ENCODE results near the gene TYMS. TPM values are rescaled to one million over a fixed set of nuclear protein-coding genes. Genes with fewer than 3 reads are reported as not detected.
A peak's percentile ranks its signal among the peaks of the same experiment; 100 is the strongest.

Gene TYMS
- total and polyA plus RNA-seq, 2 donors (not counting 1 experiment from before 2014, with no cell fraction given) = 0.34 to 1.1 TPM

DNA sequence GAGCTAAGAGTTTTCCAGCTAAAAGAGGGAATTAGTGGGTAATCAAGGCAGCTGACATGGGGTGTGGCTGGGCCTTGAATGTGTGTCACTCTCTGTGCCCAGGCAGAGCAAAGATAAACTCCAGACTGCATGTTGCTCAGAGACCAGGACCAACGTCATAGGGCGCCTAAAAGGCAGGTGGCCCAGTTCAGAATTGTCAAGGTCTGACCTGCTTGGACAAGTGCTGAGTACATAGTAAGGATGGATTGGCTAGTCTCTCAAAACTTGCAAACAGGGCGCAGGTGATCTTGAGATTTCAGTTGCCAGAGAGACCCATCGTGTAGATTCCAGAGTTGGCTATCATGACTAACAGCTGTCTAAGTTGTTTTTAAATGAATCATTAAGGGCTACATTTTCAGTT is 41.7 kb upstream of the TYMS start:
- H3K9ac ChIP-seq (ENCODE audit: low read length) = no peak overlapping the region
- no peaks in the 10 kb centered on the region for H3K4me1 ChIP-seq (ENCODE audit: control insufficient read depth in 2 of 2, insufficient read depth in 2 of 2, low read length in 2 of 2)
- Mint-ChIP-seq H3K4me1 (peaks cover 3% of the 10 kb centered on the region), H3K4me3 (no peak overlapping the region), H3K9me3 (ENCODE audit: insufficient read depth) (no peaks in the 10 kb centered on the region), H3K27me3 (peaks cover 7% of the 10 kb centered on the region), H3K27ac (no peak overlapping the region)
- no peaks in the 10 kb centered on the region for H3K79me2 ChIP-seq (ENCODE audit: control insufficient read depth, insufficient read depth, low read length)
- ATAC-seq (ENCODE audit: low read depth) = no peak
- TF ChIP-seq EZH2 (IDR thresholded peaks at IDR 0.05; ENCODE audit: borderline replicate concordance, insufficient read depth, low read depth, low read length, poor library complexity, severe bottlenecking) = no peak
- TF ChIP-seq, protein P1, sequence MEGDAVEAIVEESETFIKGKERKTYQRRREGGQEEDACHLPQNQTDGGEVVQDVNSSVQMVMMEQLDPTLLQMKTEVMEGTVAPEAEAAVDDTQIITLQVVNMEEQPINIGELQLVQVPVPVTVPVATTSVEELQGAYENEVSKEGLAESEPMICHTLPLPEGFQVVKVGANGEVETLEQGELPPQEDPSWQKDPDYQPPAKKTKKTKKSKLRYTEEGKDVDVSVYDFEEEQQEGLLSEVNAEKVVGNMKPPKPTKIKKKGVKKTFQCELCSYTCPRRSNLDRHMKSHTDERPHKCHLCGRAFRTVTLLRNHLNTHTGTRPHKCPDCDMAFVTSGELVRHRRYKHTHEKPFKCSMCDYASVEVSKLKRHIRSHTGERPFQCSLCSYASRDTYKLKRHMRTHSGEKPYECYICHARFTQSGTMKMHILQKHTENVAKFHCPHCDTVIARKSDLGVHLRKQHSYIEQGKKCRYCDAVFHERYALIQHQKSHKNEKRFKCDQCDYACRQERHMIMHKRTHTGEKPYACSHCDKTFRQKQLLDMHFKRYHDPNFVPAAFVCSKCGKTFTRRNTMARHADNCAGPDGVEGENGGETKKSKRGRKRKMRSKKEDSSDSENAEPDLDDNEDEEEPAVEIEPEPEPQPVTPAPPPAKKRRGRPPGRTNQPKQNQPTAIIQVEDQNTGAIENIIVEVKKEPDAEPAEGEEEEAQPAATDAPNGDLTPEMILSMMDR (IDR thresholded peaks at IDR 0.05) = no peak
- intact Hi-C loops (cut with micrococcal nuclease) = no loop called here
- H3K27me3 ChIP-seq (replicated peaks in 1 of 4; ENCODE audit: control extremely low read depth in 1 of 4, control insufficient read depth in 3 of 4, insufficient read depth in 4 of 4, low read length in 3 of 4) = no peaks in the 10 kb centered on the region
- H3K36me3 ChIP-seq (replicated peaks in 1 of 2; ENCODE audit: control extremely low read depth in 1 of 2, control insufficient read depth in 1 of 2, extremely low read depth in 1 of 2, insufficient read depth in 2 of 2, low read length in 1 of 2) = no peaks in the 10 kb centered on the region
- no peak overlapping the region for H3K27ac ChIP-seq (ENCODE audit: low read length in 2 of 2)
- POLR2A ChIA-PET = no interaction called here
- H4K20me1 ChIP-seq (ENCODE audit: control insufficient read depth, insufficient read depth, low read length, poor library complexity, severe bottlenecking) = no peaks in the 10 kb centered on the region
- no peak for DNase-seq
- H3K4me3 ChIP-seq (ENCODE audit: control extremely low read depth in 1 of 5, extremely low read depth in 1 of 5, insufficient read depth in 1 of 5, low read depth in 2 of 5, low read length in 4 of 5) = no peak overlapping the region
- CTCF ChIA-PET = interaction anchor here (0.9 to 1.4 kb wide), 3 partner anchors 11 to 215 kb away, joined by 3 to 5 read pairs (median 3); no protein-coding TSS in a partner anchor
- 92% methylated on average over 3 of the region's 4 CpGs for WGBS (ENCODE audit: insufficient coverage)
- no peak overlapping the region for H2AFZ ChIP-seq (ENCODE audit: insufficient read depth, low read depth, low read length, poor library complexity, severe bottlenecking)
- no peak overlapping the region for H3K4me2 ChIP-seq (replicated peaks; ENCODE audit: low read depth, low read length, poor library complexity, severe bottlenecking)
- H3K9me3 ChIP-seq (ENCODE audit: control extremely low read depth in 1 of 3, control insufficient read depth in 2 of 3, insufficient read depth in 1 of 3, low read length in 2 of 3) = peaks cover 0 to 1% (median 0%) of the 10 kb centered on the region in 3 donors

DNA sequence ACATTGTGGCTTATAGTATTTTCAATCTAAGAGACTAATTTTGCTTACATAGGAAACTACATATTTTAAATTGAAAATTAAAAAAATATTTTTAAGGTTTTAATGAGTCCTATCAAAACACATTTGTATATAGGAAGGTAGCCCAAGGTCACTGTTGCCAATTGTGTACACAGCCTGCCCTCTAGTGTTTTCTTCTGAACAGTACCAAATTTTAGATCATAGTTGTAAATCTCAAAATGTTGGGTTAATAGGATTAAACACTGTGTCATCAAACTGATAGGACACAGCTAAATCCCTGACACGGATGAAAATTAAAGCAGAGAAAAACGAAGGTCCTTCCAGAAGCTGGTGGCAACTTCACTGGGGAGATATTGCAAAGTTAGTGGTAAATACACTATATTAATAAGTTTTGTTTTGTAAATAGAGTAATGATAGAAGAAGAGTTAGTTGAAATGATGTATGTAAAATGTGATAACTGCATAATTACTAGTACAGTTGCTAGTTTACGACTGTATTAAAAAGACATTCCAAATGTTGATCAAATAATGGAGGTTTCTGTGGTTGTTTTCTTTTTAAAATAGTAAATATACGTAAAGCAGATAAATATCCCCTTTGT is 41.0 kb upstream of the TYMS start:
- Mint-ChIP-seq H3K27ac (no peak overlapping the region), H3K4me3 (no peak overlapping the region), H3K4me1 (peaks cover 3% of the 10 kb centered on the region), H3K27me3 (peaks cover 7% of the 10 kb centered on the region), H3K9me3 (ENCODE audit: insufficient read depth) (no peaks in the 10 kb centered on the region)
- H3K9ac ChIP-seq (ENCODE audit: low read length) = no peak overlapping the region
- no peaks in the 10 kb centered on the region for H3K79me2 ChIP-seq (ENCODE audit: control insufficient read depth, insufficient read depth, low read length)
- intact Hi-C loops (cut with micrococcal nuclease) = no loop called here
- no peaks in the 10 kb centered on the region for H3K4me1 ChIP-seq (ENCODE audit: control insufficient read depth in 2 of 2, insufficient read depth in 2 of 2, low read length in 2 of 2)
- peaks cover 0 to 1% (median 0%) of the 10 kb centered on the region in 3 donors for H3K9me3 ChIP-seq (ENCODE audit: control extremely low read depth in 1 of 3, control insufficient read depth in 2 of 3, insufficient read depth in 1 of 3, low read length in 2 of 3)
- ChIA-PET POLR2A (no interaction called here), CTCF (interaction anchor here (0.9 to 1.4 kb wide), 2 partner anchors 10 to 214 kb away, joined by 3 read pairs; no protein-coding TSS in a partner anchor)
- ATAC-seq (ENCODE audit: low read depth) (no peak), DNase-seq (peak; percentile 20)
- H3K4me2 ChIP-seq (replicated peaks; ENCODE audit: low read depth, low read length, poor library complexity, severe bottlenecking) = no peak overlapping the region
- no peaks in the 10 kb centered on the region for H3K27me3 ChIP-seq (replicated peaks in 1 of 4; ENCODE audit: control extremely low read depth in 1 of 4, control insufficient read depth in 3 of 4, insufficient read depth in 4 of 4, low read length in 3 of 4)
- no peaks in the 10 kb centered on the region for H3K36me3 ChIP-seq (replicated peaks in 1 of 2; ENCODE audit: control extremely low read depth in 1 of 2, control insufficient read depth in 1 of 2, extremely low read depth in 1 of 2, insufficient read depth in 2 of 2, low read length in 1 of 2)
- TF ChIP-seq, protein P1 (IDR thresholded peaks at IDR 0.05) = peak; percentile 33
- TF ChIP-seq EZH2 (IDR thresholded peaks at IDR 0.05; ENCODE audit: borderline replicate concordance, insufficient read depth, low read depth, low read length, poor library complexity, severe bottlenecking) = no peak
- H4K20me1 ChIP-seq (ENCODE audit: control insufficient read depth, insufficient read depth, low read length, poor library complexity, severe bottlenecking) = no peaks in the 10 kb centered on the region
- no peak overlapping the region for H3K4me3 ChIP-seq (ENCODE audit: control extremely low read depth in 1 of 5, extremely low read depth in 1 of 5, insufficient read depth in 1 of 5, low read depth in 2 of 5, low read length in 4 of 5)
- H3K27ac ChIP-seq (ENCODE audit: low read length in 2 of 2) = no peak overlapping the region
- H2AFZ ChIP-seq (ENCODE audit: insufficient read depth, low read depth, low read length, poor library complexity, severe bottlenecking) = no peak overlapping the region
- WGBS (ENCODE audit: insufficient coverage) = no CpG with 5 or more reads among the region's 4 CpGs
